Stimulated activated CD4-positive, alpha-beta T cell treated with anti-CD3 and anti-CD28 coated beads, Interleukin-12 subunit alpha, Interleukin-12 subunit beta, amount 100 ng/mL, for 4 hours (primary cell): ENCODE data around the gene JKAMP.

ENCODE experiments used
- DNase-seq: peaks from one replicate; pipeline ENCODE4 v3.0.0-alpha.2; 2020

Gene JKAMP

GRCh38 chr14:59481871-59482540 lies 2.3 kb upstream of the JKAMP start:
- DNase-seq: no peak

GRCh38 chr14:59482541-59483331 lies 1.6 kb upstream of the JKAMP start:
- no peak for DNase-seq

GRCh38 chr14:59483363-59483762 lies 954 bp upstream of the JKAMP start:
- DNase-seq: no peak

GRCh38 chr14:59484639-59485175 lies 390 bp downstream of the JKAMP start:
- DNase-seq: no peak

GRCh38 chr14:59490756-59491155 lies 6.4 kb downstream of the JKAMP start:
- no peak for DNase-seq

GRCh38 chr14:59492384-59492783 lies 8.1 kb downstream of the JKAMP start:
- DNase-seq: no peak

- no peak for DNase-seq
Observed at GRCh38 chr14:59500732-59501131, 16.4 kb downstream of the JKAMP start.

- no peak for DNase-seq
Observed at GRCh38 chr14:59503256-59503655, 18.9 kb downstream of the JKAMP start.

GRCh38 chr14:59507063-59507751 lies 22.9 kb downstream of the JKAMP start:
- DNase-seq: peak; percentile 20

- no peak for DNase-seq
Observed at GRCh38 chr14:59507752-59508103, 23.4 kb downstream of the JKAMP start.

- DNase-seq: no peak
Observed at GRCh38 chr14:59509101-59509500, 24.8 kb downstream of the JKAMP start.

- no peak for DNase-seq
Observed at GRCh38 chr14:59510001-59510400, 25.7 kb downstream of the JKAMP start.

GRCh38 chr14:59510966-59511365 lies 26.6 kb downstream of the JKAMP start:
- DNase-seq: no peak

- DNase-seq: no peak
Observed at GRCh38 chr14:59511916-59512575, 27.7 kb downstream of the JKAMP start.

- no peak for DNase-seq
Observed at GRCh38 chr14:59520224-59520623, 35.9 kb downstream of the JKAMP start.

GRCh38 chr14:59529189-59529588 lies 44.9 kb downstream of the JKAMP start:
- no peak for DNase-seq

GRCh38 chr14:59530349-59530748 lies 46.0 kb downstream of the JKAMP start:
- no peak for DNase-seq

GRCh38 chr14:59532419-59532818 lies 48.1 kb downstream of the JKAMP start:
- DNase-seq: no peak

GRCh38 chr14:59534361-59534987 lies 50.2 kb downstream of the JKAMP start:
- DNase-seq: no peak

- DNase-seq: no peak
Observed at GRCh38 chr14:59537476-59537875, 53.2 kb downstream of the JKAMP start.

- DNase-seq: no peak
Observed at GRCh38 chr14:59538936-59539335, 54.6 kb downstream of the JKAMP start.

- DNase-seq: no peak
Observed at GRCh38 chr14:59540852-59541251, 56.5 kb downstream of the JKAMP start.

- DNase-seq: no peak
Observed at GRCh38 chr14:59541731-59542130, 57.4 kb downstream of the JKAMP start.
